Stimulated activated CD4-positive, alpha-beta T cell treated with anti-CD3 and anti-CD28 coated beads, Interleukin-15, amount 100 ng/mL, for 48 hours (primary cell): ENCODE measurements around the gene SYDE1.

Source experiments
- DNase-seq, 2 donors: peaks; one replicate each; pipeline ENCODE4 v3.0.0-alpha.2; 2020; ENCODE audit warnings: low read depth in 2 of 2

SYDE1 gene

GRCh38 chr19:15125232-15126067 is 18.2 kb downstream of the SYDE1 start:
- peak; percentile 98 for DNase-seq

DNA sequence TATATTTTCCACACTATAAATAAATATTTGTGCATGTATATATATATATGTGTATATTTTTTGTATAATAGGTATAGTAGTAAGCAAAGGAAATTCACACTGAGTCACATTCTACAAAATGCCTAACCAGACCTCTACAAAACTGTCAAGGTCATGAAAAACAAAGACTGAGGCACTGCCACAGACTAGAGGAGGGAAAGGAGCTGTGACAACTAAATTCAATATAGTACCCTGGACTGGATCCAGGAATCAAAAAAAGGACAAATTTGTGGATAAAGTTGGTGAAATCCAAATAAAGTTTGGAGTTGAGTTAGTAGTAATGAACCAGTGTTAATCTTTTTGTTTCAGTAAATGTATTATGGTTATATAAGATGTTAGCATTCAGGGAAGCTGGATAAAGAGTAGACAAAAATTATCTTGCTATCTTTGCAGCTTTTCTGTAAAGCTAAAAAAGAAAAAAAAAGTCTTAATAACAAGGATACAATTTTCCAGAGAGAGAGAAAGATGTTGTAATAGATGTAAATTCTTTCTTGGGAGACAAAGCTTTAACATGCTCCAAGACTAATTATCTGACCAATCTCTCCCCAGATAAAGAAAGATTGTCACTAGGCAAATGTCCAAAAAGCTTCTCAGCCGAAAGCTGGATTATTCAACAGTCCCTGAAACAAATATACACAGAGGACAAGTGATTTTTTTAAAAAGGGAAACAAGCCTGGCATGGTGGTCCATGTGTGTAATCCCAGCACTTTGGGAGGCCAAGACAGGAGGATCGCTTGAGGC is 19.1 kb downstream of the SYDE1 start:
- no peak for DNase-seq

DNA sequence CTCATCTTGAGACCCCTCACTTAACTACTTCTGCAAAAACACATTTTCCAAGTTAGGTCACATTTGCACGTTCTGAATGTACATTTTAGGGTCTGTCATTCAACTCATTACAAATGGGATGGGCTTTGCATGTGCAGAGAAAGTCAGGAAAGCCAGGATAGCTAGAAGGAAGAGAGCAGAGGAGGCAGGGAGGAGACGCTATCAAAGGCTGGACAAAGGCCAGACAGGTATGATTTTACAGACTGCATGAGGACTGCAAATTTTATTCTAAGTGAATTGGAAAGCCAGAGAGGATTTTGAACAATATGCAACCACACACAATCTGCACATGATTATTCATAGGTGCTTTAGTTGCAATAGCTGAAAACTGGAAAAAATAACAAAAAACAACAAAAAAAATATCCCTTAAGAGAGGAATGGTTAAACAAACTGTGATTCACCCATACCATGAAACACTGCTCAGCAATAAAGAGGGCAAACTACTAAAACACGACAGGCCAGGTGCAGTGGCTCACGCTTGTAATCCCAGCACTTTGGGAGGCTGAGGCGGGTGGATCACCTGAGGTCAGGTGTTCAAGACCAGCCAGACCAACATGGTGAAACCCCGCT is 21.1 kb downstream of the SYDE1 start:
- DNase-seq: no peak

GRCh38 chr19:15129856-15130585 is 22.8 kb downstream of the SYDE1 start:
- DNase-seq: peak; percentile 26 to 45

GRCh38 chr19:15136234-15136954 is 29.2 kb downstream of the SYDE1 start:
- no peak for DNase-seq

GRCh38 chr19:15137777-15138176 is 30.6 kb downstream of the SYDE1 start:
- DNase-seq: no peak

GRCh38 chr19:15138427-15138826 is 31.2 kb downstream of the SYDE1 start:
- DNase-seq: no peak

DNA sequence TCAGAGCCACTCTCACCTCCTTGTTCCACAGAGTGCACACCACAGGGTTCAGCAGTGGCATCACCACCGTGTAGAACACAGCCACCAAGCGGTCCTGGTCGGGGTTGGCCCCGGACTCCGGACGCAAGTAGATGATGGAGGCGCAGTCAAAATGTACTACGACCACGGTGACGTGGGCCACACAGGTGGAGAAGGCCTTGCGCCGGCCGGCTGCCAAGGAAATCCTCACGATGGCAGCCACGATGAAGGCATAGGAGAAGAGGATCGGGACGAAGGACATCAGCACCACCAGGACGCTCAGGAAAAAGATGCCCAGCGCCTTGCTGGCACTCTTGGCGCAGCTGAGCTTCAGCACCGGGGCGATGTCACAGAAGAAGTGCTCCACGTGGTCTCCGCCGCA is 33.9 kb downstream of the SYDE1 start:
- no peak for DNase-seq

- DNase-seq: no peak
Observed at GRCh38 chr19:15142313-15142712, 35.1 kb downstream of the SYDE1 start.

GRCh38 chr19:15144046-15144646 is 36.9 kb downstream of the SYDE1 start:
- no peak for DNase-seq

GRCh38 chr19:15147090-15147489 is 39.9 kb downstream of the SYDE1 start:
- no peak for DNase-seq

DNA sequence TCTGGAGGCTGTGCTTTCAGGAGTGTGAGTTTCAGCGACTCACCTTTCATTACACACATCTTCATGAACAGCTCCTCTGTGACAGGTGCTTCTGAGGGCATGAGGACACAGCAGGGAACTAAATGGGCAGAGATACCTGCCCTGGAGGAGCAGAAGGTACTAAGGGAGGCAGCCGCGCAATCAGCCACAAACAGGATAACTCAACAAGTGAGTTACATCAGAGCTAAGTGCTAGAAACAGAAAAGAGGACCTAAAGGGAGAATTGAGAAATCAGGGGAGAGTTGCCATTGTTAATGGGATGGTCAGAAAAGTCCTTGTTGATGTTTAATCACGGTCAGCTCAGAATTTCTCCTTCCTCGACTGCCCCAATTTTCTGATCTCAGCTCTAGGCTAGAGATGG is 42.5 kb downstream of the SYDE1 start:
- DNase-seq: no peak

- peak; percentile 11 to 38 for DNase-seq
Observed at GRCh38 chr19:15154002-15154612, 46.9 kb downstream of the SYDE1 start.

DNA sequence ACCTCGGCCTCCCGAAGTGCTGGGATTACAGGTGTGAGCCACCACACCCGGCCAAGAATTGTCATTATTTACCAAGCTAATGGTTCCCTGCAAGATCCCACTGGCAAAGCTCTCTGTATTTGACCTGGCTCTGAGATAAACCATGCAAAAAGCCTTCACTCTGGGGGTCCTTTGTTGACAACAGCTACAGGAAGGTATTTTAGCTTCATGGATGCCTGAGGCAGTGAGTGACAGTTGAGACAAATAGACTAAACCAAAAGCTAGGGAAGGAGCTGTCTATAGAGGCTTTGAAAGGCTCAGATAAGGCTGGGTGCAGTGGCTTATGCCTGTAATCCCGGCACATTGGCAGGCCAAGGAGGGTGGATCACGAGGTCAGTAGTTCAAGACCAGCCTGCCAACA is 48.1 kb downstream of the SYDE1 start:
- DNase-seq: no peak

DNA sequence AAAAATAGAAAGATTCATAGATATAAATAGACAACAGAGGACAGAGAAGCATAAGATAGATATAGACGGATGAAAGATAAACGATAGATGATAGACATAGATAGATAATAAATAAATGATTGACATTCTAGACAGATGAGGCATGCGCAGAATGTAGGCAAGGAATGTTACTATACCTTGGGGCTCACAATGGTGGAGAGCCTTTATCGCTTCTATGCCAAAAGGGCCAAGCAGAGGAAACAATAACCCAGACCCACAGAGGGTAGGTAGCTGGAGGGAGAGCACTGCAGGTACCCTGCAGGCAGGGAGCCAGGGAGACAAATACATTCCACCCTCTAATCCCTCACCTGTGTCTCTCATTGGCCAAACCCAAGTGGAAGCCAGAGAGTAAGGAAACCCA is 49.2 kb downstream of the SYDE1 start:
- DNase-seq: no peak

GRCh38 chr19:15159251-15159650 is 52.0 kb downstream of the SYDE1 start:
- DNase-seq: no peak

GRCh38 chr19:15161028-15161984 is 54.1 kb downstream of the SYDE1 start:
- no peak for DNase-seq
